CD4-positive, alpha-beta memory T cell (primary cell): Measurements from ENCODE around the gene CEACAM5. TPM values are rescaled to one million over a fixed set of nuclear protein-coding genes. Genes with fewer than 3 reads are reported as not detected.

Source experiments
- CTCF ChIA-PET: fragments of 350-600 bp; sonication (Branson Sonifier 250); formaldehyde crosslinking; loops from one replicate; lab custom pipeline; 2021; ENCODE audit warnings: inconsistent platforms; ENCODE audit not compliant: partially characterized antibody; lab: Charles Lee
- POLR2A ChIA-PET: fragments of 350-600 bp; sonication (Branson Sonifier 250); formaldehyde crosslinking; loops from one replicate; lab custom pipeline; 2021; ENCODE audit not compliant: partially characterized antibody; lab: Charles Lee
- DNase-seq, 5 donors: peaks; one replicate each; pipeline versions ENCODE4 v3.0.0 to v3.0.0-alpha.2; 2020 to 2022; ENCODE audit warnings: mixed read lengths in 1 of 5
- H3K27ac ChIP-seq: one replicate; pipeline ENCODE4 v1.7.0; 2013; ENCODE audit warnings: low read depth, low read length
- H3K27me3 ChIP-seq: 2 replicates; pipeline ENCODE4 v1.7.0; 2013; ENCODE audit warnings: mild to moderate bottlenecking, low read length, moderate library complexity; ENCODE audit not compliant: insufficient read depth
- H3K36me3 ChIP-seq: 2 replicates; pipeline ENCODE4 v1.7.0; 2013; ENCODE audit warnings: mild to moderate bottlenecking, low read length, moderate library complexity; ENCODE audit not compliant: insufficient read depth
- H3K4me1 ChIP-seq: 2 replicates; pipeline ENCODE4 v1.7.0; 2013; ENCODE audit warnings: mild to moderate bottlenecking, low read length, moderate library complexity; ENCODE audit not compliant: insufficient read depth
- H3K4me3 ChIP-seq, 2 donors: one replicate each; pipeline ENCODE4 v1.7.0; 2013; ENCODE audit warnings: low read length in 2 of 2, mild to moderate bottlenecking in 1 of 2
- H3K9me3 ChIP-seq, 2 donors: one replicate each; pipeline ENCODE4 v1.7.0; 2013; ENCODE audit warnings: low read length in 2 of 2, control low read depth in 1 of 2; ENCODE audit not compliant: control insufficient read depth in 1 of 2
- H3K27ac Mint-ChIP-seq, 7 donors: one replicate each; pipeline ENCODE4 v1.8.0; 2020 to 2021; ENCODE audit warnings: mixed read lengths in 7 of 7, mild to moderate bottlenecking in 6 of 7, inconsistent platforms in 3 of 7, moderate library complexity in 3 of 7
- H3K27me3 Mint-ChIP-seq, 2 donors: one replicate each; pipeline ENCODE4 v1.8.0; 2020 to 2021; ENCODE audit warnings: mixed read lengths in 2 of 2
- H3K36me3 Mint-ChIP-seq, 2 donors: one replicate each; pipeline ENCODE4 v1.8.0; 2020 to 2021; ENCODE audit warnings: mixed read lengths in 2 of 2, inconsistent platforms in 1 of 2, mild to moderate bottlenecking in 1 of 2
- H3K4me1 Mint-ChIP-seq, 4 donors: one replicate each; pipeline ENCODE4 v1.8.0; 2020 to 2021; ENCODE audit warnings: mixed read lengths in 4 of 4, mild to moderate bottlenecking in 1 of 4
- H3K4me3 Mint-ChIP-seq, 8 donors: one replicate each; pipeline ENCODE4 v1.8.0; 2020 to 2021; ENCODE audit warnings: mixed read lengths in 8 of 8, mild to moderate bottlenecking in 7 of 8, moderate library complexity in 6 of 8, inconsistent platforms in 3 of 8
- H3K9me3 Mint-ChIP-seq, 8 donors: one replicate each; pipeline ENCODE4 v1.8.0; 2020 to 2021; ENCODE audit warnings: mixed read lengths in 8 of 8, mild to moderate bottlenecking in 5 of 8, inconsistent platforms in 3 of 8, moderate library complexity in 1 of 8
- intact Hi-C: fragments of 100-400 bp; cut with micrococcal nuclease; formaldehyde crosslinking; loops from one replicate; pipeline ENCODE4 v1.15.1; 2023
- polyA plus RNA-seq, 2 donors: library from polyadenylated mRNA; unstranded; fragments of 300-500 nt; fragmentation: Illumina TruSeq; gene quantifications; one replicate each; pipeline ENCODE4 v1.2.3, GENCODE V29; 2021
- total RNA-seq, 2 experiments: library from RNA; stranded (reverse); gene quantifications; one replicate each; pipeline ENCODE4 v1.2.3, GENCODE V29; 2021

The CEACAM5 gene
- total and polyA plus RNA-seq, 4 experiments from 2014 or later = not detected

DNA sequence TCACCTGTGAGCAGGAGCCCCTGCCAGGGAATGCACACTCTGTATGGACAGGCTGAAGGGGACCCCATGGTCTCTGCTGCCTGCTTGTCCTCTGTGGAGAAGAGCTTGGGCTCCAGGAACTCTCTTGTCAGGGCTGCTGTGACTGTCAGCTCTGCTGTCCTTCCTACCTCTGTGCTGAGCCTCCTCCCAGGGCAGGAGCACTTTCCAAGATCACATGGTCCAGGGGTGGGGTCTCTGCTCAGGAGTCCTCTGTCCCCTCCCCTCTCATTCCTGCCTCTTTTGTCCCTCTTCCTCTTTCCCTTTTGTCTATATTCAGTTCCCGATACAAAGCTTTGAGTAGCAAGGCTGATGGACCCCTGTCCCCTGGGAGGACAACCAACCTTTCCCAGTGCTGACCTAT lies 20.3 kb upstream of the CEACAM5 start, which contains the start of gene CEACAM7:
Gene CEACAM7 (minus strand): TSS at position 173 of the 400 bp plus-strand sequence. CDS start 105 bp downstream, at position 68.
- peaks cover 0 to 8% (median 5%) of the 10 kb centered on the region in 4 donors for H3K4me1 Mint-ChIP-seq
- Histone ChIP-seq H3K9me3 (no peaks in the 10 kb centered on the region), H3K27me3 (no peaks in the 10 kb centered on the region), H3K27ac (no peak within 1 kb of the TSS), H3K4me1 (no peaks in the 10 kb centered on the region), H3K4me3 (no peak within 1 kb of the TSS), H3K36me3 (no peaks in the 10 kb centered on the region)
- no peak within 1 kb of the TSS for H3K27ac Mint-ChIP-seq
- H3K36me3 Mint-ChIP-seq = no peaks in the 10 kb centered on the region
- peaks cover 18 to 25% of the 10 kb centered on the region in 2 donors for H3K27me3 Mint-ChIP-seq
- POLR2A ChIA-PET = no interaction called here
- CTCF ChIA-PET = interaction anchor here (1.5 to 2.1 kb wide), 2 partner anchors 19 to 46 kb away, joined by 6 read pairs; no protein-coding TSS in a partner anchor
- no peak for DNase-seq
- H3K4me3 Mint-ChIP-seq = no peak within 1 kb of the TSS
- intact Hi-C loops = no loop called here
- H3K9me3 Mint-ChIP-seq = peaks cover 0 to 18% (median 10%) of the 10 kb centered on the region in 8 donors

DNA sequence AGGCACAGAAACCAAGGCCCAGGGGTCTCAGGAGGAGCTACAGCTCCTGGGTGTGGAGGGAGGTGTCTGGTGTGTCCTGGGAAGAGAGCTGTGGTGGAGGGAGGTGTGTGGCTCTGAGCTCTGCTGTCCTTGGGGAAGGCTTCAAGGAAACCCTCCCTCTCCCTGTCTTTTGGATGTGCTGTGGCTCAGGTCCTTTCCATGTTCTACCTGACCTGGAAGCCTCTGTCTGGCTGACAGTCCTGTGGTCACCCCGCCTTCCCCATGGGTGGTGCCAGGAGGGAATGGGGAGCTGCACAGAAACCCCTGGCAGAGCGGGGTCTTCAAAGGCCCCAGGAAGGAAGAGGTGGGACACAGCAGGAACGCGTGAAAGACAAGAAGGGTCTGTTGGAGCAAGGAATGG lies 19.7 kb upstream of the CEACAM5 start:
- Mint-ChIP-seq H3K27me3 (peaks cover 15 to 26% of the 10 kb centered on the region in 2 donors), H3K27ac (no peak overlapping the region), H3K4me1 (peaks cover 0 to 8% (median 5%) of the 10 kb centered on the region in 4 donors), H3K4me3 (no peak overlapping the region), H3K36me3 (no peaks in the 10 kb centered on the region), H3K9me3 (peaks cover 0 to 22% (median 12%) of the 10 kb centered on the region in 8 donors)
- intact Hi-C loops = no loop called here
- H3K4me3 ChIP-seq = no peak overlapping the region
- no peaks in the 10 kb centered on the region for H3K36me3 ChIP-seq
- ChIA-PET CTCF (interaction anchor here (1.0 to 2.1 kb wide), 4 partner anchors 18 to 48 kb away, joined by 3 to 6 read pairs (median 4); no protein-coding TSS in a partner anchor), POLR2A (no interaction called here)
- no peaks in the 10 kb centered on the region for H3K4me1 ChIP-seq
- H3K9me3 ChIP-seq = no peaks in the 10 kb centered on the region
- no peak overlapping the region for H3K27ac ChIP-seq
- H3K27me3 ChIP-seq = no peaks in the 10 kb centered on the region
- DNase-seq = no peak

DNA sequence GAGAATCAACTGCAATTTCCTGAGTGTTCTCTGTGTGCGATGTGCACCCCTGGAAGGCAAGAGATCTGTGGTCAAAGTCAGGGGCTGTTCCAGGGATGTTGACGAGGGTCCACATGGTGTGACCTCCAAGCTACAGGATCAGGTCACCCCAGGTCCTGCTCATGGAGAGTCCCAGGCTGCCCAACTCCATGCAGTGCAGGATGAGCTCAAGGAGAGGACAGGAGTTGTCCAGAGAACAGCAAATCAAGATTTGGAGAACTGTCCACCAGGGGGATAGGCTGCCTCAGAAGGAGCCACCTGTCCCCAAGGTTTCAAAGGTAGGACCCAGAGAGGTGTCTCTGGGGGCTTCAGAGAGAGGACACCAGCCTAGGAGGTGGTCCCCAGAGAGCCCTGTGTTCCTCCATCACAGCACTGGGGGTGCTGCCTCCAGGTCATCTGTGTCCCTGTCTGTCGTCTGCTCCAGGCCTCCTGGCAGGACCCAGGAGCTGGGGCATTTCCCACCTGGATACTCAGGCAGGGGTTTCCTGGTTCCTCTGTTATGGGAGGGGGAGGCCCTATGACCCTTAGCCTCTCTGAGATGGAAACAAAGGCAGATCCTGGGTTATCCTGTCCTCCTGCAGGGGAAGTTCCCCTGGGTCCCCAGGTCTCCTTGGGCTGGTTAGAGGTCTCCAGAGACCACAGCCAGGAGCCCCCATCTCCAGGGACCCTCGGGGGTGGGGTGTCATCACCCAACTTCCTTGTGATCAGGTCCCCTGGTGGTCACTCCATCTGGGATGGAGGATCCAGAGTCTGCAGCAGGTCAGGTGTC lies 18.2 kb upstream of the CEACAM5 start:
- Histone ChIP-seq H3K4me1 (no peaks in the 10 kb centered on the region), H3K4me3 (no peak overlapping the region), H3K27me3 (no peaks in the 10 kb centered on the region), H3K27ac (no peak overlapping the region), H3K9me3 (no peaks in the 10 kb centered on the region), H3K36me3 (no peaks in the 10 kb centered on the region)
- POLR2A ChIA-PET = no interaction called here
- Mint-ChIP-seq H3K4me1 (peaks cover 0 to 8% (median 5%) of the 10 kb centered on the region in 4 donors), H3K27me3 (peaks cover 21% of the 10 kb centered on the region in 2 donors), H3K27ac (no peak overlapping the region), H3K36me3 (no peaks in the 10 kb centered on the region), H3K9me3 (peaks cover 0 to 23% (median 12%) of the 10 kb centered on the region in 8 donors), H3K4me3 (no peak overlapping the region)
- DNase-seq = no peak
- intact Hi-C loops = loop anchor here (5.0 kb wide), 1 partner anchor 48 kb away; no protein-coding TSS in a partner anchor
- CTCF ChIA-PET = interaction anchor here (0.8 to 6.2 kb wide), 5 partner anchors 10 to 48 kb away, joined by 3 to 72 read pairs (median 4); no protein-coding TSS in a partner anchor

DNA sequence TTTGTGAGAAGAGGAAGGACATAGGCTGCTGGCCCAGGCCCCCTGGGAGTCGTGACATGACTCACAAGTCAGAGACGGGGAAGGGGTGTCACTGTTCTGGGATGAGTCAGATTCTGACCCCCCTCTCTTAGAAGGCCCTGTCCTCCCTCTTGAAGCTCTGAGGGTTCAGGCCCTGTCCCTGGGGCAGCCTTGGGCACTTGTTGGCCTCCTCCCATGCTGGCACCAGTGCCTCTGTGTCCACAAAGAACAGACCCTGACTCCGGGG lies 17.7 kb upstream of the CEACAM5 start:
- H3K27ac Mint-ChIP-seq = no peak overlapping the region
- H3K9me3 ChIP-seq = no peaks in the 10 kb centered on the region
- POLR2A ChIA-PET = no interaction called here

DNA sequence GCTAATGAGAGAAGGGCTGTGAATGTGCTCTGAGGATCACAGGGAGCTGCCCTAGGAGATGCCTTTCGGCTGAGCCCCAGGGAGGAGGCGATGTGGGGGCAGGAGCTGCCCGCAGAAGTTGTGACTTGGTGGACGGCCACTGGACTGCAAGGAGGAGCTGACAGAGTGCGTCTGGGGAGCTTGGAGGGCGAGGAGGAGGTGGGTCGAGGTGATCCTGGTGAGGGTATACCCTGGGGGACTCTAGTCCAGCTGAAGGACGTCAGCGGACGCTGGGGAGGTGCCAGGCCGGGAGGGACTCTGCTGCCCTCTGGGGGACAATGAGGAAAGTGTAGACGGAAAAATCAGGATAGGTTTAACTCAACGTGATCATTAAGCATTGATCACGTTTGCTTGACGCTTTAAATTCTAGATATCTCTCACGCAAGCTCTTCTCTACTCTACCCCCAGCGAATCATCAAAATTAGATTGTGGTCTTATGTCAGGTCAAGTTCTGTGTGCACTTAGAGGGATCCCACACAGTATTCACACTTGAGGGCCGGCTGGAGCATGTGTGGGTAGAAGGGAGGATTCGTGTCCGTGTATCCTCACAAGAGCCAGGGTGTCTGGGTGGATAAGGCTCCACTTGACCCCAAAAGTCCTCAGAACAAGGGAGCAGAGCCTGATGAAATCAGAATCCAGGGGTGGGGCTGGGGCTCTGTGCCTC lies 17.0 kb upstream of the CEACAM5 start:
- ChIA-PET POLR2A (no interaction called here), CTCF (interaction anchor here (0.8 to 6.2 kb wide), 14 partner anchors 9 to 54 kb away, joined by 3 to 72 read pairs (median 5); no protein-coding TSS in a partner anchor)
- H3K36me3 Mint-ChIP-seq = no peaks in the 10 kb centered on the region
- peaks cover 0 to 8% (median 5%) of the 10 kb centered on the region in 4 donors for H3K4me1 Mint-ChIP-seq
- intact Hi-C loops = loop anchor here (5.0 kb wide), 1 partner anchor 49 kb away; no protein-coding TSS in a partner anchor
- DNase-seq = peak in 4 of 5 donors; percentile 18 to 22 (median 19)
- H3K36me3 ChIP-seq = no peaks in the 10 kb centered on the region
- H3K27me3 Mint-ChIP-seq = peaks cover 26 to 30% of the 10 kb centered on the region in 2 donors
- peak overlapping the region in 1 of 8 donors; percentile 15 for H3K4me3 Mint-ChIP-seq
- H3K9me3 ChIP-seq = no peaks in the 10 kb centered on the region
- H3K27ac Mint-ChIP-seq = peak overlapping the region in 1 of 7 donors; percentile 75
- no peak overlapping the region for H3K4me3 ChIP-seq
- H3K4me1 ChIP-seq = no peaks in the 10 kb centered on the region
- H3K9me3 Mint-ChIP-seq = peaks cover 0 to 23% (median 12%) of the 10 kb centered on the region in 8 donors
- H3K27me3 ChIP-seq = no peaks in the 10 kb centered on the region
- H3K27ac ChIP-seq = no peak overlapping the region

More for the DNA sequence above, 17.7 kb upstream of the CEACAM5 start:
- no peak for DNase-seq
- H3K4me3 ChIP-seq = no peak overlapping the region
- H3K27ac ChIP-seq = no peak overlapping the region
- Mint-ChIP-seq H3K4me1 (peaks cover 0 to 8% (median 5%) of the 10 kb centered on the region in 4 donors), H3K4me3 (peak overlapping the region in 1 of 8 donors; percentile 15), H3K9me3 (peaks cover 0 to 23% (median 12%) of the 10 kb centered on the region in 8 donors), H3K36me3 (no peaks in the 10 kb centered on the region), H3K27me3 (peaks cover 21 to 26% of the 10 kb centered on the region in 2 donors)
- intact Hi-C loops = loop anchor here (5.0 kb wide), 1 partner anchor 48 kb away; no protein-coding TSS in a partner anchor
- H3K4me1 ChIP-seq = no peaks in the 10 kb centered on the region
- no peaks in the 10 kb centered on the region for H3K36me3 ChIP-seq
- no peaks in the 10 kb centered on the region for H3K27me3 ChIP-seq
- CTCF ChIA-PET = interaction anchor here (0.8 to 6.2 kb wide), 11 partner anchors 8 to 54 kb away, joined by 3 to 72 read pairs (median 5); no protein-coding TSS in a partner anchor

DNA sequence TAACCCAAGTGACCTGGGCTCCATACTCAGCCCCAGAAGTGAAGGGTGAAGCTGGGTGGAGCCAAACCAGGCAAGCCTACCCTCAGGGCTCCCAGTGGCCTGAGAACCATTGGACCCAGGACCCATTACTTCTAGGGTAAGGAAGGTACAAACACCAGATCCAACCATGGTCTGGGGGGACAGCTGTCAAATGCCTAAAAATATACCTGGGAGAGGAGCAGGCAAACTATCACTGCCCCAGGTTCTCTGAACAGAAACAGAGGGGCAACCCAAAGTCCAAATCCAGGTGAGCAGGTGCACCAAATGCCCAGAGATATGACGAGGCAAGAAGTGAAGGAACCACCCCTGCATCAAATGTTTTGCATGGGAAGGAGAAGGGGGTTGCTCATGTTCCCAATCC lies 14.2 kb upstream of the CEACAM5 start:
- no peak for DNase-seq
- Mint-ChIP-seq H3K27ac (no peak overlapping the region), H3K4me3 (no peak overlapping the region), H3K27me3 (peaks cover 35 to 42% of the 10 kb centered on the region in 2 donors), H3K9me3 (peaks cover 0 to 23% (median 12%) of the 10 kb centered on the region in 8 donors), H3K4me1 (peaks cover 0 to 8% (median 5%) of the 10 kb centered on the region in 4 donors), H3K36me3 (no peaks in the 10 kb centered on the region)
- H3K4me1 ChIP-seq = no peaks in the 10 kb centered on the region
- intact Hi-C loops = loop anchor here (5.0 kb wide), 1 partner anchor 52 kb away; no protein-coding TSS in a partner anchor
- H3K27ac ChIP-seq = no peak overlapping the region
- ChIA-PET POLR2A (no interaction called here), CTCF (interaction anchor here (6.2 kb wide), 1 partner anchor 52 kb away, joined by 72 read pairs; no protein-coding TSS in a partner anchor)
- H3K9me3 ChIP-seq = no peaks in the 10 kb centered on the region
- no peak overlapping the region for H3K4me3 ChIP-seq
- H3K27me3 ChIP-seq = no peaks in the 10 kb centered on the region
- H3K36me3 ChIP-seq = no peaks in the 10 kb centered on the region
